SK-N-SH (cell line): ENCODE measurements around the gene ABCG5. TPM values are rescaled to one million over a fixed set of nuclear protein-coding genes. Genes with fewer than 3 reads are reported as not detected.
A peak's percentile ranks its signal among the peaks of the same experiment; 100 is the strongest.

ENCODE experiments used
- CTCF ChIA-PET: fragments of 300-600, 350-600 bp; formaldehyde crosslinking; extraction: SDS; loops from one replicate; lab custom pipeline; 2021; lab: Yijun Ruan, JAX
- POLR2A ChIA-PET: fragments of 350-600 bp; sonication (Branson Sonifier 250); formaldehyde crosslinking; extraction: SDS; loops from one replicate; lab custom pipeline; 2020; ENCODE audit warnings: antibody characterized with exemption, inconsistent platforms; lab: Yijun Ruan, JAX
- DNase-seq: peaks from one replicate; pipeline ENCODE4 v3.0.0; 2012
- H2AFZ ChIP-seq: fragments of 200-600 bp; sonication (generic); 2 replicates; pipeline ENCODE4 v1.8.1; 2016; ENCODE audit warnings: antibody characterized with exemption, mild to moderate bottlenecking, low read depth
- H3F3A ChIP-seq: fragments of 200-600 bp; sonication (generic); replicated peaks from 2 replicates; pipeline ENCODE3; 2016; ENCODE audit warnings: antibody characterized with exemption, mild to moderate bottlenecking; ENCODE audit not compliant: insufficient read depth
- H3K27ac ChIP-seq, 2 experiments: fragments of 200-500 bp in 1 of 2; fragments of 200-600 bp in 1 of 2; sonication (Bioruptor generic) in 1 of 2; sonication (generic), shearing (Covaris generic) in 1 of 2; 2 replicates each; pipeline versions ENCODE4 v1.5.1 to v1.6.1; 2014 to 2016; ENCODE audit warnings: low read depth in 2 of 2, inconsistent platforms in 1 of 2, low read length in 1 of 2, mild to moderate bottlenecking in 1 of 2, mixed read lengths in 1 of 2
- H3K27me3 ChIP-seq: fragments of 200-600 bp; sonication (generic), shearing (Covaris generic); 2 replicates; pipeline ENCODE4 v1.6.1; 2016; ENCODE audit warnings: mixed run types; ENCODE audit not compliant: insufficient read depth
- H3K36me3 ChIP-seq, 2 experiments: fragments of 200-500 bp in 1 of 2; fragments of 200-600 bp in 1 of 2; sonication (Bioruptor generic) in 1 of 2; sonication (generic) in 1 of 2; replicated peaks in 1 of 2; 2 replicates each; pipeline versions ENCODE3 to v1.5.1; 2014 to 2016; ENCODE audit warnings: low read length in 1 of 2, mild to moderate bottlenecking in 1 of 2; ENCODE audit not compliant: insufficient read depth in 2 of 2, control insufficient read depth in 1 of 2
- H3K4me1 ChIP-seq, 2 experiments: fragments of 200-500 bp in 1 of 2; fragments of 200-600 bp in 1 of 2; sonication (Bioruptor generic) in 1 of 2; sonication (generic), shearing (Covaris generic) in 1 of 2; 2 replicates each; pipeline versions ENCODE4 v1.5.1 to v1.6.1; 2014 to 2016; ENCODE audit warnings: low read depth in 1 of 2, low read length in 1 of 2, mixed run types in 1 of 2; ENCODE audit not compliant: insufficient read depth in 2 of 2, control insufficient read depth in 1 of 2
- H3K4me2 ChIP-seq: fragments of 200-600 bp; sonication (generic), shearing (Covaris generic); 2 replicates; pipeline ENCODE4 v1.6.1; 2017; ENCODE audit warnings: mixed run types
- H3K4me3 ChIP-seq, 2 experiments: fragments of 200-500 bp in 1 of 2; fragments of 200-600 bp in 1 of 2; sonication (Bioruptor generic) in 1 of 2; sonication (generic), shearing (Covaris generic) in 1 of 2; 2 replicates each; pipeline versions ENCODE4 v1.5.1 to v1.8.1; 2014 to 2016; ENCODE audit warnings: low read depth in 2 of 2, inconsistent platforms in 1 of 2, low read length in 1 of 2, mild to moderate bottlenecking in 1 of 2, mixed read lengths in 1 of 2, moderate library complexity in 1 of 2
- H3K79me2 ChIP-seq: fragments of 200-600 bp; sonication (generic); 2 replicates; pipeline ENCODE4 v1.8.1; 2017; ENCODE audit warnings: mild to moderate bottlenecking; ENCODE audit not compliant: insufficient read depth
- H3K9ac ChIP-seq: fragments of 200-600 bp; sonication (generic); 2 replicates; pipeline ENCODE4 v1.6.1; 2017; ENCODE audit warnings: mixed run types
- H3K9me2 ChIP-seq: fragments of 200-600 bp; sonication (generic); 2 replicates; pipeline ENCODE4 v1.6.1; 2017; ENCODE audit warnings: mixed run types
- H3K9me3 ChIP-seq: fragments of 200-600 bp; sonication (generic); 2 replicates; pipeline ENCODE4 v1.6.1; 2017; ENCODE audit warnings: mixed run types, mild to moderate bottlenecking, moderate library complexity
- H4K20me1 ChIP-seq: fragments of 200-600 bp; sonication (generic); 2 replicates; pipeline ENCODE4 v1.6.1; 2017; ENCODE audit warnings: mild to moderate bottlenecking, mixed run types; ENCODE audit not compliant: insufficient read depth
- ELF1 ChIP-seq: IDR thresholded peaks from 2 replicates; pipeline ENCODE4 v1.4.0; 2012
- EP300 ChIP-seq, 2 experiments: IDR thresholded peaks; 2 replicates each; pipeline versions ENCODE4 v1.4.0 to v1.6.1; 2012; ENCODE audit warnings: borderline replicate concordance in 1 of 2, low read depth in 1 of 2, low read length in 1 of 2
- GABPA ChIP-seq: IDR thresholded peaks from 2 replicates; pipeline ENCODE4 v1.4.0; 2012; ENCODE audit warnings: low read depth, mild to moderate bottlenecking
- GATA2 ChIP-seq: sonication (generic); formaldehyde crosslinking; IDR thresholded peaks from 2 replicates; pipeline ENCODE4 v1.5.0; 2020; ENCODE audit warnings: mild to moderate bottlenecking, missing genetic modification reagents
- IRF3 ChIP-seq: fragments of 150-350 bp; IDR thresholded peaks from 2 replicates; pipeline ENCODE4 v1.6.1; 2016; ENCODE audit warnings: mild to moderate bottlenecking, low read depth, low read length
- MEF2A ChIP-seq: IDR thresholded peaks from 2 replicates; pipeline ENCODE4 v1.4.0; 2012; ENCODE audit warnings: low read depth, borderline replicate concordance
- NFIC ChIP-seq: IDR thresholded peaks from 2 replicates; pipeline ENCODE4 v1.4.0; 2012; ENCODE audit warnings: borderline replicate concordance
- RCOR1 ChIP-seq: fragments of 150-350 bp; IDR thresholded peaks from 2 replicates; pipeline ENCODE4 v1.6.1; 2017; ENCODE audit warnings: antibody characterized with exemption, low read length
- TCF12 ChIP-seq: IDR thresholded peaks from 2 replicates; pipeline ENCODE4 v1.4.0; 2012
- TEAD4 ChIP-seq: IDR thresholded peaks from 2 replicates; pipeline ENCODE4 v1.4.0; 2012; ENCODE audit warnings: mild to moderate bottlenecking, borderline replicate concordance; ENCODE audit not compliant: insufficient read depth
- WGBS: methylation state at CpG from one replicate; pipeline ENCODE4 v1.1.6; 2017; ENCODE audit warnings: low lambda C conversion rate; 5-methylcytosine and 5-hydroxymethylcytosine counted together
- polyA plus RNA-seq, 3 experiments: library from polyadenylated mRNA; depleted of rRNA; stranded (reverse); fragments of >200 nt; gene quantifications; 2 replicates each; pipeline ENCODE4 v1.2.3, GENCODE V29; 2012
- TF ChIP-seq, protein P1 (sequence below): IDR thresholded peaks from 2 replicates; pipeline ENCODE4; 2012
- TF ChIP-seq, protein P2 (sequence below): IDR thresholded peaks from 2 replicates; pipeline ENCODE4 v1.4.0; 2012; ENCODE audit warnings: low read depth

The ABCG5 gene
- polyA plus RNA-seq, 1 of the 3 experiments (the other 2 are of a cell fraction): not detected

GRCh38 chr2:43810888-43811287 is 27.8 kb downstream of the ABCG5 start:
- Histone ChIP-seq H3K4me1 (peaks cover 0 to 4% of the 10 kb centered on the region in 2 experiments; a peak in 2 of 4 replicates), H4K20me1 (no peaks in the 10 kb centered on the region), H3K27ac (no peak overlapping the region; a peak in 1 of 4 replicates), H3K79me2 (no peaks in the 10 kb centered on the region), H3K36me3 (peaks cover 8 to 31% of the 10 kb centered on the region in 2 experiments), H3K9me2 (no peaks in the 10 kb centered on the region), H3K27me3 (no peaks in the 10 kb centered on the region), H3F3A (no peaks in the 10 kb centered on the region), H3K9me3 (no peaks in the 10 kb centered on the region), H3K4me3 (no peak overlapping the region), H3K9ac (no peak overlapping the region), H2AFZ (no peak overlapping the region), H3K4me2 (no peak overlapping the region)
- no peak for TF ChIP-seq TEAD4
- TF ChIP-seq, protein P1, sequence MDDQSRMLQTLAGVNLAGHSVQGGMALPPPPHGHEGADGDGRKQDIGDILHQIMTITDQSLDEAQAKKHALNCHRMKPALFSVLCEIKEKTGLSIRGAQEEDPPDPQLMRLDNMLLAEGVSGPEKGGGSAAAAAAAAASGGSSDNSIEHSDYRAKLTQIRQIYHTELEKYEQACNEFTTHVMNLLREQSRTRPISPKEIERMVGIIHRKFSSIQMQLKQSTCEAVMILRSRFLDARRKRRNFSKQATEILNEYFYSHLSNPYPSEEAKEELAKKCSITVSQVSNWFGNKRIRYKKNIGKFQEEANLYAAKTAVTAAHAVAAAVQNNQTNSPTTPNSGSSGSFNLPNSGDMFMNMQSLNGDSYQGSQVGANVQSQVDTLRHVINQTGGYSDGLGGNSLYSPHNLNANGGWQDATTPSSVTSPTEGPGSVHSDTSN: no peak
- no peak for TF ChIP-seq IRF3
- no peak for TF ChIP-seq MEF2A
- no peak for TF ChIP-seq EP300 (IDR thresholded peaks at IDR 0.05; ENCODE audit: borderline replicate concordance in 1 of 2, low read depth in 1 of 2, low read length in 1 of 2)
- TF ChIP-seq GABPA: no peak
- TF ChIP-seq GATA2 (CRISPR knock-in tag): no peak
- no peak for TF ChIP-seq RCOR1
- TF ChIP-seq ELF1: no peak
- TF ChIP-seq, protein P2, sequence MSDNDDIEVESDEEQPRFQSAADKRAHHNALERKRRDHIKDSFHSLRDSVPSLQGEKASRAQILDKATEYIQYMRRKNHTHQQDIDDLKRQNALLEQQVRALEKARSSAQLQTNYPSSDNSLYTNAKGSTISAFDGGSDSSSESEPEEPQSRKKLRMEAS: no peak
- CTCF ChIA-PET: no interaction called here
- POLR2A ChIA-PET: no interaction called here
- DNase-seq: no peak
- 85% methylated on average over 1 of the region's 1 CpG for WGBS

DNA sequence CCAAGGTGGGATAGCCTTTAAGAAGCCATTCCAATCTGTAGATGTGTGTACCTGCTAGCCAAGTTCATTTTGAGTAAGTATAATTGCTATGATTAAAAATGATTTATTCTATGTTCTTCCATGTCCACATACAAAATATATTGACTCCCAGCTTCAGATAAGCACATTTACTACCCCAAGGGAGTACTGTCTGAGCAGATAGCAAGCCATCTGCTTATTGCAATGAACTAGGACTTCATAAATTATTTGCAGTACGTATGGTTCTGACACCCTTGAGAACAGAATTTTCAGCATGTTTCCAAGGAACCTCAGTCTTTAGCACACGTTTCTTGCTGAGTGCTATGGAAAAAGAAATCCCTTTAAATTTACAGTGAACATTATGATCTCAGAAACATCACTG is 28.2 kb downstream of the ABCG5 start:
- POLR2A ChIA-PET: no interaction called here
- Histone ChIP-seq H3F3A (no peaks in the 10 kb centered on the region), H3K9ac (no peak overlapping the region), H3K9me3 (no peaks in the 10 kb centered on the region), H3K79me2 (no peaks in the 10 kb centered on the region), H3K27ac (0 out of 4 replicates have a peak overlapping the region, but pooled peaks of 1 of the 2 experiments have one; percentile 1), H3K4me2 (no peak overlapping the region), H2AFZ (no peak overlapping the region), H3K9me2 (no peaks in the 10 kb centered on the region), H3K36me3 (peaks cover 10 to 32% of the 10 kb centered on the region in 2 experiments), H3K4me1 (peaks cover 0 to 4% of the 10 kb centered on the region in 2 experiments; a peak in 2 of 4 replicates), H3K27me3 (no peaks in the 10 kb centered on the region), H4K20me1 (no peaks in the 10 kb centered on the region), H3K4me3 (no peak overlapping the region)
- CTCF ChIA-PET: no interaction called here
- DNase-seq: peak; percentile 23
- WGBS: 62% methylated on average over 2 of the region's 2 CpGs
- TF ChIP-seq NFIC (no peak), TCF12 (no peak), GATA2 (CRISPR knock-in tag) (peak; percentile 69)
